HepG2 (cell line): Measurements from ENCODE around the gene ACP7. TPM values are rescaled to one million over a fixed set of nuclear protein-coding genes. Genes with fewer than 3 reads are reported as not detected.

Experiments
- FOXP1 ChIP-seq, 2 experiments: fragments of 450-650 bp in 1 of 2; IDR thresholded peaks; 2 replicates each; pipeline ENCODE4 v1.6.1; 2017 to 2018; ENCODE audit warnings: antibody characterized with exemption in 1 of 2
- HINFP ChIP-seq: sonication (generic); formaldehyde crosslinking; IDR thresholded peaks from 2 replicates; pipeline ENCODE4 v1.4.0; 2020; ENCODE audit warnings: low read depth, mild to moderate bottlenecking, missing genetic modification reagents
- HNRNPL ChIP-seq: fragments of 200-400 bp; formaldehyde crosslinking; IDR thresholded peaks from 2 replicates; pipeline ENCODE4 v1.6.1; 2017; ENCODE audit warnings: mild to moderate bottlenecking, low read depth, low read length
- KDM4B ChIP-seq: sonication (generic); formaldehyde crosslinking; IDR thresholded peaks from 2 replicates; pipeline ENCODE4 v1.4.0; 2020; ENCODE audit warnings: missing genetic modification reagents
- MEIS2 ChIP-seq: sonication (generic); formaldehyde crosslinking; IDR thresholded peaks from 2 replicates; pipeline ENCODE4 v1.9.0; 2021; ENCODE audit warnings: mild to moderate bottlenecking, missing genetic modification reagents
- RFX1 ChIP-seq: fragments of 450-650 bp; IDR thresholded peaks from 2 replicates; pipeline ENCODE4 v1.6.1; 2017
- TOPORS ChIP-seq: sonication (generic); formaldehyde crosslinking; IDR thresholded peaks from 2 replicates; pipeline ENCODE4 v1.8.0; 2023; ENCODE audit warnings: mild to moderate bottlenecking, missing genetic modification reagents
- ZBTB8A ChIP-seq: sonication (generic); formaldehyde crosslinking; IDR thresholded peaks from 2 replicates; pipeline ENCODE4 v1.4.0; 2020; ENCODE audit warnings: mild to moderate bottlenecking, low read depth, missing genetic modification reagents, borderline replicate concordance
- ZFP41 ChIP-seq: sonication (generic); formaldehyde crosslinking; IDR thresholded peaks from 2 replicates; pipeline ENCODE4 v1.4.0; 2020; ENCODE audit warnings: mild to moderate bottlenecking, missing genetic modification reagents, borderline replicate concordance
- ZNF124 ChIP-seq: sonication (generic); formaldehyde crosslinking; IDR thresholded peaks from 2 replicates; pipeline ENCODE4 v1.4.0; 2020; ENCODE audit warnings: missing genetic modification reagents
- ZNF205 ChIP-seq: IDR thresholded peaks from 2 replicates; pipeline ENCODE4 v1.6.1; 2018; ENCODE audit warnings: missing biosample characterization, missing genetic modification reagents
- ZNF256 ChIP-seq: sonication (generic); formaldehyde crosslinking; conservative IDR thresholded peaks from 2 replicates; pipeline ENCODE4 v1.4.0; 2020; ENCODE audit warnings: missing genetic modification reagents
- ZNF264 ChIP-seq: sonication (generic); formaldehyde crosslinking; IDR thresholded peaks from 2 replicates; pipeline ENCODE4 v1.4.0; 2020; ENCODE audit warnings: missing genetic modification reagents
- ZNF33A ChIP-seq: sonication (generic); formaldehyde crosslinking; IDR thresholded peaks from 2 replicates; pipeline ENCODE4 v1.5.1; 2020; ENCODE audit warnings: missing genetic modification reagents, mild to moderate bottlenecking, moderate library complexity, borderline replicate concordance
- ZNF484 ChIP-seq: sonication (generic); formaldehyde crosslinking; IDR thresholded peaks from 2 replicates; pipeline ENCODE4 v1.5.1; 2020; ENCODE audit warnings: mild to moderate bottlenecking, low read depth, missing genetic modification reagents, borderline replicate concordance
- ZNF543 ChIP-seq: sonication (generic); formaldehyde crosslinking; IDR thresholded peaks from 2 replicates; pipeline ENCODE4 v1.4.0; 2020; ENCODE audit warnings: mild to moderate bottlenecking, missing genetic modification reagents
- ZNF605 ChIP-seq: sonication (generic); formaldehyde crosslinking; IDR thresholded peaks from 2 replicates; pipeline ENCODE4 v1.8.0; 2022; ENCODE audit warnings: mild to moderate bottlenecking, missing genetic modification reagents
- ZNF652 ChIP-seq: IDR thresholded peaks from 2 replicates; pipeline ENCODE4 v1.6.1; 2016; ENCODE audit warnings: low read depth, borderline replicate concordance
- polyA plus RNA-seq, 8 experiments: library from polyadenylated mRNA; depleted of rRNA in 3 of 8; stranded (reverse) in 7 of 8; unstranded in 1 of 8; fragments of >200 nt; fragmentation: Illumina TruSeq in 4 of 8; extraction: Trizol in 4 of 8; gene quantifications; 2 replicates each; pipeline versions ENCODE4 v1.2.1 to v1.2.3, GENCODE V29; 2011 to 2016; ENCODE audit warnings: low read depth in 4 of 8, missing spikeins in 1 of 8, mixed read lengths in 1 of 8; ENCODE audit not compliant: insufficient read depth in 1 of 8
- total RNA-seq, 5 experiments: library from RNA; depleted of rRNA; stranded (reverse); fragments of >200 nt; fragmentation: Illumina TruSeq; extraction: Trizol; gene quantifications; 2 replicates each; pipeline ENCODE4 v1.2.3, GENCODE V29; 2016; ENCODE audit warnings: low read depth in 1 of 5
- TF ChIP-seq, protein P1 (sequence below): IDR thresholded peaks from 2 replicates; pipeline ENCODE4 v1.6.1; 2016; ENCODE audit warnings: low read depth

Gene ACP7
- total and polyA plus RNA-seq, 2 of the 13 experiments (the other 11 are each of a cell fraction or from before 2014, with no cell fraction given), result not detected

- TF ChIP-seq, protein P1, sequence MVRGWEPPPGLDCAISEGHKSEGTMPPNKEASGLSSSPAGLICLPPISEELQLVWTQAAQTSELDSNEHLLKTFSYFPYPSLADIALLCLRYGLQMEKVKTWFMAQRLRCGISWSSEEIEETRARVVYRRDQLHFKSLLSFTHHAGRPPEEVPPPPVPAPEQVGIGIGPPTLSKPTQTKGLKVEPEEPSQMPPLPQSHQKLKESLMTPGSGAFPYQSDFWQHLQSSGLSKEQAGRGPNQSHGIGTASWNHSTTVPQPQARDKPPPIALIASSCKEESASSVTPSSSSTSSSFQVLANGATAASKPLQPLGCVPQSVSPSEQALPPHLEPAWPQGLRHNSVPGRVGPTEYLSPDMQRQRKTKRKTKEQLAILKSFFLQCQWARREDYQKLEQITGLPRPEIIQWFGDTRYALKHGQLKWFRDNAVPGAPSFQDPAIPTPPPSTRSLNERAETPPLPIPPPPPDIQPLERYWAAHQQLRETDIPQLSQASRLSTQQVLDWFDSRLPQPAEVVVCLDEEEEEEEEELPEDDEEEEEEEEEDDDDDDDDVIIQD, result no peak
- TF ChIP-seq ZNF256 (CRISPR knock-in tag) (no peak), RFX1 (no peak), MEIS2 (no peak), ZFP41 (0 out of 2 replicates have a peak, but pooled peaks have one; percentile 21), TOPORS (CRISPR knock-in tag) (no peak), ZNF33A (CRISPR knock-in tag) (no peak), ZNF543 (CRISPR knock-in tag) (no peak), ZNF605 (CRISPR knock-in tag) (no peak), ZBTB8A (CRISPR knock-in tag) (no peak), ZNF264 (CRISPR knock-in tag) (no peak), KDM4B (CRISPR knock-in tag) (no peak), HINFP (CRISPR knock-in tag) (0 out of 2 replicates have a peak, but pooled peaks have one; percentile 30), ZNF124 (no peak), FOXP1 (IDR thresholded peaks at IDR 0.05) (no peak), FOXP1 (CRISPR knock-in tag; IDR thresholded peaks at IDR 0.05) (no peak), ZNF484 (CRISPR knock-in tag) (no peak), HNRNPL (0 out of 2 replicates have a peak, but pooled peaks have one; percentile 10), ZNF652 (CRISPR knock-in tag) (no peak), ZNF205 (no peak)
Measured at GRCh38 chr19:39156326-39157230, 72.4 kb downstream of the ACP7 start (continued).
